ENCODE data around the gene SLIT3.
"Not testable (repeated sequence)": the region's sequence is repeated elsewhere in the genome, so short reads cannot be mapped to it uniquely, and the experiment has no call there.

DNA sequence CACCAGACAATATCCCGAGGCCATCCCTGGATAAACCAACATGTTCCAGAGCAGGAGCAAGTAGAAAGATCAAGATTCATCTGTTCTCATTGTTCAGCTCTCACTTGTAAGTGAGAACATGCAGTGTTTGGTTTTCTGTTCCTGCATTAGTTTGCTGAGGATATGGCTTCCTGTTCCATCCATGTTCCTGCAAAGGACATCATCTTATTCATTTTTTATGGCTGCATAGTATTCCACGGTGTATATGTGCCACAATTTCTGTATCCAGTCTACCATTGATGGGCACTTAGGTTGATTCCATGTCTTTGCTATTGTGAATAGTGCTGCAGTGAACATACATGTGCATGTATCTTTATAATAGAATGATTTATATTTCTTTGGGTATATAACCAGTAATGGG lies 195.4 kb downstream of the SLIT3 start:
- TF ChIP-seq, protein P1, sequence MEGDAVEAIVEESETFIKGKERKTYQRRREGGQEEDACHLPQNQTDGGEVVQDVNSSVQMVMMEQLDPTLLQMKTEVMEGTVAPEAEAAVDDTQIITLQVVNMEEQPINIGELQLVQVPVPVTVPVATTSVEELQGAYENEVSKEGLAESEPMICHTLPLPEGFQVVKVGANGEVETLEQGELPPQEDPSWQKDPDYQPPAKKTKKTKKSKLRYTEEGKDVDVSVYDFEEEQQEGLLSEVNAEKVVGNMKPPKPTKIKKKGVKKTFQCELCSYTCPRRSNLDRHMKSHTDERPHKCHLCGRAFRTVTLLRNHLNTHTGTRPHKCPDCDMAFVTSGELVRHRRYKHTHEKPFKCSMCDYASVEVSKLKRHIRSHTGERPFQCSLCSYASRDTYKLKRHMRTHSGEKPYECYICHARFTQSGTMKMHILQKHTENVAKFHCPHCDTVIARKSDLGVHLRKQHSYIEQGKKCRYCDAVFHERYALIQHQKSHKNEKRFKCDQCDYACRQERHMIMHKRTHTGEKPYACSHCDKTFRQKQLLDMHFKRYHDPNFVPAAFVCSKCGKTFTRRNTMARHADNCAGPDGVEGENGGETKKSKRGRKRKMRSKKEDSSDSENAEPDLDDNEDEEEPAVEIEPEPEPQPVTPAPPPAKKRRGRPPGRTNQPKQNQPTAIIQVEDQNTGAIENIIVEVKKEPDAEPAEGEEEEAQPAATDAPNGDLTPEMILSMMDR (IDR thresholded peaks at IDR 0.05; ENCODE audit: extremely low read depth in 1 of 2, insufficient read depth in 1 of 2, low read depth in 1 of 2, low read length in 2 of 2): not testable (repeated sequence)
- not testable (repeated sequence) for TF ChIP-seq EZH2 (IDR thresholded peaks at IDR 0.05; ENCODE audit: borderline replicate concordance, low read depth, low read length, severe bottlenecking); POLR2AphosphoS5 (IDR thresholded peaks at IDR 0.05; ENCODE audit: insufficient read depth, low read depth, low read length); POLR2A (IDR thresholded peaks at IDR 0.05; ENCODE audit: low read depth, low read length); MYC (IDR thresholded peaks at IDR 0.05; ENCODE audit: low read depth, low read length)
- TF ChIP-seq, protein P2, sequence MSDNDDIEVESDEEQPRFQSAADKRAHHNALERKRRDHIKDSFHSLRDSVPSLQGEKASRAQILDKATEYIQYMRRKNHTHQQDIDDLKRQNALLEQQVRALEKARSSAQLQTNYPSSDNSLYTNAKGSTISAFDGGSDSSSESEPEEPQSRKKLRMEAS (IDR thresholded peaks at IDR 0.05; ENCODE audit: insufficient read depth, insufficient read length): not testable (repeated sequence)
